Hepatocyte (in vitro differentiated cells): ENCODE data around the gene CDK14.

Experiments
- CTCF ChIP-seq: fragments of 200-600 bp; sonication (generic); IDR thresholded peaks from 2 replicates; pipeline ENCODE4 v1.5.1; 2016; ENCODE audit warnings: antibody characterized with exemption, mild to moderate bottlenecking; ENCODE audit not compliant: poor library complexity
- EZH2 ChIP-seq: fragments of 200-600 bp; sonication (generic); IDR thresholded peaks from 2 replicates; pipeline ENCODE4 v1.6.1; 2016; ENCODE audit warnings: antibody characterized with exemption, mild to moderate bottlenecking, borderline replicate concordance

- no peak for TF ChIP-seq CTCF
- TF ChIP-seq EZH2: no peak
These were observed 653.5 kb downstream of the CDK14 start for GRCh38 chr7:91249506-91250233.
